ENCODE measurements around the gene KRT4. TPM values are rescaled to one million over a fixed set of nuclear protein-coding genes. Genes with fewer than 3 reads are reported as not detected.

KRT4 gene
- total RNA-seq, 2 donors from 2014 or later = not detected

DNA sequence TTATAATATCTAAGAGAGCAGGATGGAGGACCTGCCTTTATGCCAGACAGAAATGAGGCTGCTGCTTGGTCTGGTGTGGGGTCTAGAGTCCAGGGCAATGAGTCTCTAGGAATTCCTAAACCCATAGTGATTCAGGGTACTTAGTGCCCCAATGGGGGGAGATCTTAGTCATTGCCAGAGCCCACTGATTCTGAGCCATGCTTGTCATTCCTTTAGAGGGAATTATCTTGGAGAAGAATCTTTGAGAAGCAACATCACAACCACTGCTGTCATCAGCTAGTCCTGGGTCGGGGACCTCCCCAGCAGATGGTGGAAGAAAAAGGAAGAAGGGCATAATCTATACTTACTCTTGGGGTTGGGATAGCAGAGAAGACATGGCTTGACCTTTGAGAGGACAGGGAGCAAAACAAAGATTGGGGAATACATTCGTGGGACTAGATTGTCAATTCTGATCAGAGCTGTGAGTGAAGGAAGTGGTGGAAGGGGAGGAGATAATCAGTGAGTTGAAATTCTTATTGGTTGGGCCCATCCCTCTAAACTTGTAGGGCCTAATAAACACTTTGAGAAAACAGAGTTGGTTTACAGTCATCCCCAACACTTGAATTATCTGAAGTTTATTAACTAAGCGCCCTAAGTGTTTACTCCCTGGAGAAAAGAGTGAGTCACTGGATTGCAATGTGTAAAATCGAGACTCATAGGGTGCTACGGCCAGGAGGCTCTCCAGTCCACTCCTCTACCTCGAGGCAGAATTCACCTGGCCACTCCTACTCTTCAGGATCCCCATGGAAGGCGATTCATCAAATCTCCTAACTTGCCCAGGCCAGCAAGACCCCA, 15.0 kb downstream of the KRT4 start:
- Mint-ChIP-seq H3K27me3 (ENCODE audit: insufficient read depth) (peaks cover 3% of the 10 kb centered on the region), H3K36me3 (ENCODE audit: low read depth) (no peaks in the 10 kb centered on the region), H3K27ac (no peak overlapping the region), H3K4me1 (peaks cover 6% of the 10 kb centered on the region), H3K4me3 (no peak overlapping the region), H3K9me3 (no peaks in the 10 kb centered on the region)
- H3K36me3 ChIP-seq (ENCODE audit: control insufficient read depth, insufficient read depth, low read length) = no peaks in the 10 kb centered on the region
- DNase-seq = no peak
- H3K27me3 ChIP-seq (ENCODE audit: control insufficient read depth, insufficient read depth, low read length, poor library complexity, severe bottlenecking) = no peaks in the 10 kb centered on the region
- no peaks in the 10 kb centered on the region for H3K4me1 ChIP-seq (ENCODE audit: control insufficient read depth, insufficient read depth, low read length)
- 67 to 89% methylated on average over 4 to 7 of the region's 7 CpGs for WGBS, 2 experiments (ENCODE audit: insufficient coverage in 1 of 2, insufficient read length in 1 of 2)
- no peak overlapping the region for H3K4me3 ChIP-seq (ENCODE audit: low read length)
- TF ChIP-seq, protein P1, sequence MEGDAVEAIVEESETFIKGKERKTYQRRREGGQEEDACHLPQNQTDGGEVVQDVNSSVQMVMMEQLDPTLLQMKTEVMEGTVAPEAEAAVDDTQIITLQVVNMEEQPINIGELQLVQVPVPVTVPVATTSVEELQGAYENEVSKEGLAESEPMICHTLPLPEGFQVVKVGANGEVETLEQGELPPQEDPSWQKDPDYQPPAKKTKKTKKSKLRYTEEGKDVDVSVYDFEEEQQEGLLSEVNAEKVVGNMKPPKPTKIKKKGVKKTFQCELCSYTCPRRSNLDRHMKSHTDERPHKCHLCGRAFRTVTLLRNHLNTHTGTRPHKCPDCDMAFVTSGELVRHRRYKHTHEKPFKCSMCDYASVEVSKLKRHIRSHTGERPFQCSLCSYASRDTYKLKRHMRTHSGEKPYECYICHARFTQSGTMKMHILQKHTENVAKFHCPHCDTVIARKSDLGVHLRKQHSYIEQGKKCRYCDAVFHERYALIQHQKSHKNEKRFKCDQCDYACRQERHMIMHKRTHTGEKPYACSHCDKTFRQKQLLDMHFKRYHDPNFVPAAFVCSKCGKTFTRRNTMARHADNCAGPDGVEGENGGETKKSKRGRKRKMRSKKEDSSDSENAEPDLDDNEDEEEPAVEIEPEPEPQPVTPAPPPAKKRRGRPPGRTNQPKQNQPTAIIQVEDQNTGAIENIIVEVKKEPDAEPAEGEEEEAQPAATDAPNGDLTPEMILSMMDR (conservative IDR thresholded peaks at IDR 0.05) = no peak
- no peak overlapping the region for H3K27ac ChIP-seq (ENCODE audit: low read depth, low read length)
- H3K9me3 ChIP-seq (ENCODE audit: control insufficient read depth, low read length) = no peaks in the 10 kb centered on the region
- no peak overlapping the region for H3K9ac ChIP-seq (ENCODE audit: extremely low read depth, low read length, poor library complexity, severe bottlenecking)

DNA sequence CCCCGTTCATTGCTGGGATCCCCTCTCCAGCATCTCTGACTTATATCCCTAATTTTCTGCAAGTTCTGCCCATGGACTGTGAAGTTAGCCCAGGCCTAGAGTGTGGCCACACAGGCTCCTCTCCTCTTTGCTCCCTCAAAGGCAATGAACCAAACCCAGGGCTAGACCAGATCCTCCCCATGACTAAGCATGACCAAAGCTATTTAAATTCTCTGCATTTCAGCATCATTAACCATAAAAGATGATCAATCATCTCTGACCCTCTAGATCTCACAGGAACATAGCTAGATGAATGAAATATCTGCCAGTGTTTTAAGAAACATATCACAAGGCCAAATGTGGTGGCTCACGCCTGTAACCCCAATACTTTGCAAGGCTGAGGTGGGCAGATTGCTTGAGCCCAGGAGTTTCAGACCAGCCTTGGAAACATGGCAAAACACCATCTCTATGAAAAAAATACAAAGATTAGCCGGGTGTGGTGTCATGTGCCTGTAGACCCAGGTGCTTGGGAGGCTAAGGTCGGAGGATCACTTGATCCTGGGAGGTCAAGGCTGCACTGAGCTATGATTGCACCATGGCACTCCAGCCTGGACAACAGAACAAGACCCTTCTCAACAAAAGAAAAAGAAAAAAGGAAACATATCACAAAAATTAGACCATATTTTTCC, 15.8 kb downstream of the KRT4 start:
- TF ChIP-seq, protein P1 (conservative IDR thresholded peaks at IDR 0.05) = no peak
- H3K4me1 Mint-ChIP-seq = peaks cover 6% of the 10 kb centered on the region
- no peaks in the 10 kb centered on the region for H3K36me3 ChIP-seq (ENCODE audit: control insufficient read depth, insufficient read depth, low read length)
- H3K9ac ChIP-seq (ENCODE audit: extremely low read depth, low read length, poor library complexity, severe bottlenecking) = no peak overlapping the region
- no peak overlapping the region for H3K27ac Mint-ChIP-seq
- WGBS, 2 experiments (ENCODE audit: insufficient coverage in 1 of 2, insufficient read length in 1 of 2) = 90 to 95% methylated on average over 4 of the region's 4 CpGs
- H3K9me3 ChIP-seq (ENCODE audit: control insufficient read depth, low read length) = no peaks in the 10 kb centered on the region
- no peaks in the 10 kb centered on the region for H3K27me3 ChIP-seq (ENCODE audit: control insufficient read depth, insufficient read depth, low read length, poor library complexity, severe bottlenecking)
- no peak for DNase-seq
- H3K9me3 Mint-ChIP-seq = no peaks in the 10 kb centered on the region
- no peaks in the 10 kb centered on the region for H3K36me3 Mint-ChIP-seq (ENCODE audit: low read depth)
- no peaks in the 10 kb centered on the region for H3K4me1 ChIP-seq (ENCODE audit: control insufficient read depth, insufficient read depth, low read length)
- H3K27ac ChIP-seq (ENCODE audit: low read depth, low read length) = no peak overlapping the region
- no peak overlapping the region for H3K4me3 ChIP-seq (ENCODE audit: low read length)
- no peak overlapping the region for H3K4me3 Mint-ChIP-seq
- H3K27me3 Mint-ChIP-seq (ENCODE audit: insufficient read depth) = peaks cover 4% of the 10 kb centered on the region

DNA sequence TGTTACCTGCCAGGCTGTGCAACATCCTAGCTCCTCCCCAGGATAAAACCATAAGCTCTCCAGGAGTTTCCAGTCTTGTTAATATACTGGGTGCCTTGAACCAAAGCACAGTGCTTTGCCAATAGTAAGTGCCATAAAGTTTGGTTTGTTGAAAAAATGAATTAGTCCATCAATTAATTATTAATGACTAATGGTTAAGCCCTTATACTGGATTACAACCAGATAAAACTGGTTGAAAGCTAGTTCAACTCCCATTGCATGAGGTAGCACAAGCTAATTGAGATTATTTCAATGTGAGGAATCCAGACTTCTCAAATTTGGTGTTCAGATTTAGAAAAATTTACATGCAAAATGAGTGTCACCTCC, 16.4 kb downstream of the KRT4 start:
- H3K36me3 ChIP-seq (ENCODE audit: control insufficient read depth, insufficient read depth, low read length) = no peaks in the 10 kb centered on the region
- H3K9me3 ChIP-seq (ENCODE audit: control insufficient read depth, low read length) = no peaks in the 10 kb centered on the region
- no peaks in the 10 kb centered on the region for H3K27me3 ChIP-seq (ENCODE audit: control insufficient read depth, insufficient read depth, low read length, poor library complexity, severe bottlenecking)
- Mint-ChIP-seq H3K9me3 (no peaks in the 10 kb centered on the region), H3K4me3 (no peak overlapping the region), H3K27ac (no peak overlapping the region), H3K4me1 (peaks cover 6% of the 10 kb centered on the region), H3K36me3 (ENCODE audit: low read depth) (no peaks in the 10 kb centered on the region), H3K27me3 (ENCODE audit: insufficient read depth) (peaks cover 9% of the 10 kb centered on the region)
- H3K4me1 ChIP-seq (ENCODE audit: control insufficient read depth, insufficient read depth, low read length) = no peaks in the 10 kb centered on the region
- H3K9ac ChIP-seq (ENCODE audit: extremely low read depth, low read length, poor library complexity, severe bottlenecking) = no peak overlapping the region
- DNase-seq = no peak
- no peak overlapping the region for H3K27ac ChIP-seq (ENCODE audit: low read depth, low read length)
- TF ChIP-seq, protein P1 (conservative IDR thresholded peaks at IDR 0.05) = no peak
- no peak overlapping the region for H3K4me3 ChIP-seq (ENCODE audit: low read length)
